T-helper 22 cell (primary cell): ENCODE measurements around the gene CLIC5.
A peak's percentile ranks its signal among the peaks of the same experiment; 100 is the strongest.

Experiments used
- DNase-seq: peaks from one replicate; pipeline ENCODE4 v3.0.0-alpha.2; 2020; ENCODE audit warnings: low read depth

The CLIC5 gene

DNA sequence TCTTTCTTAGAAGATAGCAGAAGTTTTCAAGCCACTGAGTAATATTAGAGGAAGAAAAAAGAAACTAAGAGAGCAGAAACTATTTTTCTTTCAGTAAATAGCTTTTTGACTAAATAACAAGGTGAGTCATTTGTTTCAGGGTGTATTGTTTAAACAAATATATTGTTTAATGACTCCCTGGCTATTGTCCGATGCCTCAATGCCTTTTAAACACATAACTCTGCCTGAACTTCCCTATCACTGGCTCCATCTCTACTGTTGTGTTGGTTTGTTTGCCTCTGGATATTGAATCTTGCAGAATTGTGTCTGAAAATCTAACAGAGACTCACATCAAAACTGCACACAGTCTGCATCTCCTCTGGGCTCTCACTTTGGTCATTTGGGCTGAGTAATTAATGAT, 19.6 kb upstream of the CLIC5 start:
- DNase-seq: no peak

GRCh38 chr6:46032110-46032998, 16.7 kb upstream of the CLIC5 start:
- no peak for DNase-seq

- no peak for DNase-seq
Observed at GRCh38 chr6:46029602-46030001, 13.9 kb upstream of the CLIC5 start.

DNA sequence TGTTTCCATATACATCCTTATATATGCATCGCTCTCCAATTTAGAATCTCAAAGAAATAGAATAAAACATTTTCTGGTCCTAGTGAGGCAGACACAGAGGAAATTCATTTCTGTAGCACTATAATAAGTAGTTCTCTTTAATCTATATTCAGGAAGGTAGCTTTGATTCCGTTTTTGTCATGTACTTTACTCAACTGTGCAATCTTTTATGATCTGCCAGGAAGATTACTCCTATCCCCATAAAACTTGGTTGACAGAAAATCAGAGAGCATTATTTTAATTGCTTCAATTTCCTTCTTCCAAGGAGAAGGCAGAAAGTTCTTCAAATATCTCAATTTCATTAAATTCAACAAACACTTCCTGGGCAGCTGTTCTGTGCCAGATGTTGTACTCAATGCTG, 10.6 kb upstream of the CLIC5 start:
- DNase-seq: no peak

DNA sequence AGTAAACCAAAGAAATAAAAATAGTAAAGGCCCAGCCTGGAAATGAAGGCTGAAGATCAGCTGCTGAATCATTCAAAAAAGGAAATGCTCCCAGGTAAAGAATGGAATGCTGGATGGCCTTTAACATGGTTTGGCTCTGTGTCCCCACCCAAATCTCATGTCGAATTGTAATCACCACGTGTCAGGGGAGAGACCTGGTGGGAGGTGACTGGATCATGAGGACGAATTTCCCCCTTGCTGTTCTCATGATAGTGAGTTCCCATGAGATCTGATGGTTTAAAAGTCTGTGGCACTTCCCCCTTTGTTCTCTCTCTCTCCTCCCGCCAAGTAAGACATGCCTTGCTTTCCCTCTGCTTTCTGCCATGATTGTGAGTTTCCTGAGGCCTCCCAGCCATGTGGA, 9.9 kb upstream of the CLIC5 start:
- DNase-seq: no peak

DNA sequence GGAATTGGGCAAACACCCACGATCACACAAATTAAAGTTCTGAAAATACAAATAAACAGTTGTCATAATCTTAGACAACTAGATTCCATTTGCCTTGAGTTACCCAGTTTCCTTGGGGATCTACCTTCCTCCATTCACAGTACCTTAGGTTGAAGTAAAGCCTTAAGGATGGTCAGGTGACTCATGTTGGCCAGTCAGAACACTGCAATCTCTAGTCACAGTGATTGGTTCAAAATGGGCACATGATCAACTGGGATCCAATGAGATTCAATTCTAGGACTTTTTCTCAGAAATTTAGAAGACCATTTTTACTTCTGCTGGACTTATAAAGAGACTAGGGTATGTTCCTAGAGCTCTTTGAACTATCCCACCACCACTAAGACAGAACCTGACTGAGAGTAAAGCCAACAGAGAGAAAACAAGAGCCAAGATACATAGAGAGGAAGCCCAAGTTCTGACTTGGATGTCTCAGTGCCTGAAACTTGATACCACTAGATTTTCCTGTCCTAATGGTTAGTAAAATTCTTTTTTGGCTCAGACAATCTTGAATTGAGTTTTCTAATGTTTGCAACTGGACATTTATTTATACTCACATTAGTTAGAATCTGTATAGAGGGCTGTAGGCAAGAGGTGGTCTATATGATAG, 8.6 kb upstream of the CLIC5 start:
- no peak for DNase-seq

DNA sequence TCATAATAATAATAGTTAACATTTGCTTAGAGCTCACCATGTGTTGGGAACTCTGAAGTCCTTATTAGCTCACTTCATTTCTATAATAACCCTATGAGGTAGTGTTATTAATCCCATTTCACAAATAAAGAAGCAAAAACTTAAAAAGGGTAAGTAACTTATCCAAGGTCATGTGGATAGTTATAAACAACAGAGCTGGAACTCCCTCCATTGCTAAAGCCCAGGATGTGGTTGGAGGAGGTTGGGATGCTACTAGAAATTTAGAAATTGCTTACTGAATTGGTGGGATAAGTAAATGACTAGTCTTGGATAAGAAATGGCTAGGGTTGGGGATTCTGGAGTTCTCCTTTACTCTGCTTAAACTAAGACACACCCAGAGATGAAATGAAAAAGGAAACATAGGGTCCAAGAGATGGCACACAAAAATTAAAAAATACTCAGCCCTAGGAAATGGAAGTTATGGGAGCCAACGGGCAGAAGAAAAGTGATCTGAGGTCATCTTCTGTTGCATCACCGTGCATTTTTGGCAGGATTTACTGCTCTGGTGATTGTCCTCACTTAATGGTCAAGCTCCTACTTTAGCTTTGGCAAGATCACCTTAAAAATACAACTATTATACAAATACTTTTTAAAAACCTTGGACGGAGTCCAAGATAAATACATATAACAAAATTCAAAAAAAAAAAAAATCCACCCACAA, 7.7 kb upstream of the CLIC5 start:
- DNase-seq: no peak

DNA sequence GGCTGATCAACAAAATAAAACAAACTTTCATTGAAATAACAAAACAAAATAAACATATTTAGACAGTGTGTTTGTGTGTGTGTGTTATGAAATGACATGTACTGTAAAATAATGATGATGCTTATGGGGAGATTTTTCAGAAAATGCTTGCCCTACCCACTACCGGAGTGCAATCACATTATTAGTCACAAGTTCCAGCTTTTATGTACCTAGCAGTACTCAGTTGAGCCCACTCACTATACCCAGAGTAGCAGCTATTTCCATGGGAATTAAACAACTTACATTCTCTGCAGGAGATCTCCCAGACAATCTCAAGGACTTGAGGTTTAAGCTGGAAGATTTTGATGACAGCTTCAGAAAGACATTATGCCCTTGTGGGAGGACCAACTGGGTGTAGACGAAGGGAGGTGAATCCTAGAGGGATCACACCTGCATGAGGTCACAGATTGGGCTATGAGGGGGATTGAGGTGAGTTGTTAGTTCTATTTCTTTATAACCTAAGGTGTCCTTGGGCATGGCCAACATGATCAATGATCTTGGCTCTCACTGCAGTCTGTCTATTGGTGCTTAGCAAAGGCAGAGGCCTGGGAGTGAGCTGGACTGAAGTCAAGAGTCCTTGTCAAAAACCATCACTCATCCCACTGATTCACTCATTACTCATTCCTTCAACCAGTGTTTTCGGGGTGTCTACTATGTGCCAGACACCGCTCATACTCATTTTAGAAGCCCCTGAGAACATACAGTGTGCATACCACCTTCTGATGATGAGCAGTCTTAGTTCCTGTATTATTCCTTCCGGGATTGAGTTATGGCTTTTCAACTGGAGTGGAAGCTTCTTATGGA, 6.7 kb upstream of the CLIC5 start:
- DNase-seq: no peak

DNA sequence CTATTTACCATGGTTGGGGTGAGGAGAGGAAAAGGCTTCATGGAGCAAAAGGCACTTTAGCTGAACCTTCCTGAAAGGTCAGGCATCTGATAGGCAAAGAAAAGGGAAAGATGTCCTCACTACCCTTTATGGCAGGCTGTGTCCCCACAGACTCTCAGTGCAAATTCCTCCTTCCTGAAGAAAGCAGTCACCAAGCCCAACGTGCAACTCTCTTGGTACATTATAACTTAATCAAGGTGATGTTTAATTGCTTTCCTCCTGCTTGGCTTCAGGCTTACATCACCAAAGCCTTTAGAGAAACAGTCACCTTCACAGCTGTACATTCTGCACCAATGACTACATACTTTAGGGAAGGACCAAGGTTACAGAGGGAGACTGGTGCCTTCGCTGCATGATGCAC, 2.1 kb upstream of the CLIC5 start:
- no peak for DNase-seq

GRCh38 chr6:46016063-46016608, 476 bp upstream of the CLIC5 start:
- DNase-seq: no peak

- no peak for DNase-seq
Observed at GRCh38 chr6:46014511-46015118, 1.0 kb downstream of the CLIC5 start.

DNA sequence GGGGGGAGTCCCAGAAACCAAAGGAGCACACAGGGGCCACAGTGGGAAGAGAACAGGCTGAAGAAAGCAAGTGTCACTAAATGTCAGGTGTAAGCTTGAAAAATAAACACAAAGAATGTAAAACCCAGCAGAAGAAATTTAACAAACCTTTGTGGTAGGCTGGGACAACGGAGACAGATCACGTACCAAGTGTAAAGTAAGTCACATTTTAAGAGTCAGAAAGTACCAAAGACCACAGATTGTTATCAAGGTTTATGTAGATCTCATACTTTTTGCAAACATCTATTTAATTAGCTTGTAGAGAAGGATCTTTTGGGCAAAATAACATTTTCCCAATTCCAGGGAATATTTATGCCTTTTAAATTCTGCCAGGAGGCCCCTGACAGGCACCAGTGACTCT, 1.6 kb downstream of the CLIC5 start:
- no peak for DNase-seq

- DNase-seq: no peak
Observed at GRCh38 chr6:46013639-46014038, 2.0 kb downstream of the CLIC5 start.

GRCh38 chr6:46012834-46013233, 2.8 kb downstream of the CLIC5 start:
- no peak for DNase-seq

GRCh38 chr6:46011188-46012085, 4.2 kb downstream of the CLIC5 start:
- DNase-seq: peak; percentile 56

DNA sequence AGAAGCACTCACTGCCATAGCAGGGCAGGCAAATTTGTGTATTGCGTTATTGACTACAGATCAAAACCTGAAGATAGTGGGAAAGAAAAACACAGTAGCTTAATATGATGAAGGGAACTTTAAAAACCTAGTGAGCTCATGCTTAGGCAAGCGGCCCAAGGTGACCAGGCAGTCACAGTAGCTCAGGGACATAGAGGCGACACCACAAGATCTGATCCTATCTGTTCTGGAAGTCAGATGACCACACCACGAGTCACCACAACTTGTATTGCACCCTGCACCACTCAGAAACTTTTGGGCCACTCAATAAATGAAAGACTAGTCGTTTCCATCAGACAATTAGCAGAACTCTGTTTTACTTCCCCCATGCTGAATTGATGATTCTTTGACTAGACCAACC, 4.9 kb downstream of the CLIC5 start:
- no peak for DNase-seq

GRCh38 chr6:46010270-46010669, 5.4 kb downstream of the CLIC5 start:
- no peak for DNase-seq

DNA sequence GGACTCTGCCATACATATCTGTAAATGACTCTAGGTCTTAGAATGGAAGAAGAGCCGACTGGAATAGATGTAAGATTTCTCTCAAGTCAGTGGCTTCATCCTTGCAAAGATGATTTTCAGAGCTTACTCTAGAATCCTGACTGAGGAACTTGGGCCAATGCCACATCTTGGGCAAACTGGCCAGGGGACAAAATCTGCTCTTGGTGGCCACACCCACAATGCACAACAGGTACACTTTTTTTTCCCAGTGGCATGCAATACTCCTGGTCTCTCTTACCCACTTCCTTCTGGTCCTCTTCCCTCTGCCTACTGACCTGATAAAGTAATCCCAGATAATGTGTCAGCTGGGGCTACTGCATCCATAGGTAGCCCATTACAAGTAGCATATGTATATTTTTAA, 13.4 kb downstream of the CLIC5 start:
- DNase-seq: no peak

- DNase-seq: no peak
Observed at GRCh38 chr6:46000905-46001304, 14.8 kb downstream of the CLIC5 start.

DNA sequence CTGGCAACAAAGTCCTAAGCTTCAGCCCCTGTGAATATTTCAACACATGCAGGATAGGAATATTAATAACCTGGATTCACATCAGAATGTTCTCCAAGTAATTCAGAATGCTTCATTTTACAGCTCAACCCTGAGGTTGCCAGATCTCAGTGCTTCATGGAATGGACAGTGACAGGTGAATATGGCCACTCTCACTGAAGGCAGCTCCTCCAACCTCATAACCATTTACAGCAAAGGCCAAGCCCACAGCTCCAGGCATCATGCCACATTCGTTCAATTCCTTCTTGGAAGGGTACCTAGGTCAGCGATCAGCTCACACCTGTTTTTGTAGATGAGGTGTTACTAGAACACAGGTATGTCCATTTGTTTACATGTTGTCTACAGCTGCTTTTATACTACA, 17.1 kb downstream of the CLIC5 start:
- DNase-seq: no peak
